GM08714 (cell line): ENCODE measurements around the gene KCNC1.

Experiments used
- H3K4me3 ChIP-seq: fragments of 200-500 bp; sonication (Bioruptor generic); 2 replicates; pipeline ENCODE4 v1.5.1; 2014; ENCODE audit warnings: mild to moderate bottlenecking, low read length, inconsistent platforms
- ZNF274 ChIP-seq: IDR thresholded peaks from 2 replicates; pipeline ENCODE4 v1.6.1; 2012; ENCODE audit warnings: mild to moderate bottlenecking, low read depth, low read length

KCNC1 gene

DNA sequence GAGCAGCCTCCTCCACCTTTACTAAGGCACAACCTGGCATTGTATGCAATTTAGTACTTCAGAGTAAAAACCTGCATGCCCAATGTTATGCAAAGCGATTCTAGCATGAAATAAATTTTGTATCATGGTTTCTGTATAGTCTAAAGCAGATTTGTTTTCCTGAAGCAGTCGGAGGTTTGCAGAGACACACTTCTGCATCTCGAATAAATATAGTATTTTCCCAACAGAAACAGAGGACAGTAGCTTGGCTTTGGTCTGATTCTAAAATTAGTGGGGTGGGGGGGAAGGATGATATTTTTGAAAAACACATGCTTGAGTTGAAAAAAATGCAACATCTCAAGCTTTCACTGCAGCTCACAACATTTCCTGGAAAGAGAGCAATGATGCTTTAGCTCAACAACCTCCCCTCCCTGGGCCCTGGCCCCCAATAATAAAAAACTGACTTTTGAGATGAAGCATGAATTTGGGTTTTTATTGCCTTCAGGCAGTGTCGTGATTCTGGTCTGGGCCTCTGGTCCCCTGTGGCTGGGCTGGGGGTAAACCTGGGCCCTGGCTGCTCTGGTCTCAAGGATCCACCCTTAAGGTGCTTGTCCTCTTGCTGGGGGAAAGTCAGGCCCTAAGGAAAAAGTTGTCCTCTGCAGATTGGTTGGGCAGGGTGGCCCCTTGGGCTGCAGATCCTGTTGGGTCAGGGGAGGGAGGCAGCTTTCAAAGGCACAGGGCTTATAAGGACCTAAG, 48.2 kb downstream of the KCNC1 start:
- no peak for TF ChIP-seq ZNF274
- H3K4me3 ChIP-seq = no peak overlapping the region

DNA sequence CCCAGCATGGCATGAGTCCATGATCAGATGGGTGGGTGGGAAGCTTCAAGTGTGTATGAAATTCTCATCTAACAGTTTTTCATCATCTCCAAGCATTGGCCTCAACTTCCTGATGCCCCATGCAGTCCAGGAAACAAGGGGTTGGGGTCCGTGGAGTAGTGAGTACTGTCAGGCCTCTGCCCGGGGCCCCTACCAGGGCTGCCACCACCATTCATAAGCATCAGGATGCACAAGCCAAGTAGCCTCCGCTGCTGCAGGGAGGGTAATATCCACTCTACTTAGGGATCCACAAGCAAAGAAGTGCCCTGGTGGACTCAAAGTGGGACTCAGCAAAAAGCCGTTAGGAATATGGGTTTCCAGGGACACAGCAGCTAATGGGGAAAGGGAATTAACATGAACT, 49.3 kb downstream of the KCNC1 start:
- H3K4me3 ChIP-seq = no peak overlapping the region
- no peak for TF ChIP-seq ZNF274

- TF ChIP-seq ZNF274 = no peak
- H3K4me3 ChIP-seq = no peak overlapping the region
These were observed 52.4 kb downstream of the KCNC1 start for GRCh38 chr11:17786824-17787525.

- no peak for TF ChIP-seq ZNF274
- no peak overlapping the region for H3K4me3 ChIP-seq
These were observed 53.5 kb downstream of the KCNC1 start for GRCh38 chr11:17788084-17788483.

GRCh38 chr11:17790453-17790852, 55.9 kb downstream of the KCNC1 start:
- TF ChIP-seq ZNF274 = no peak
- no peak overlapping the region for H3K4me3 ChIP-seq

- no peak for TF ChIP-seq ZNF274
- H3K4me3 ChIP-seq = no peak overlapping the region
These were observed 56.6 kb downstream of the KCNC1 start for GRCh38 chr11:17791144-17791543.

GRCh38 chr11:17792161-17792560, 57.6 kb downstream of the KCNC1 start:
- TF ChIP-seq ZNF274 = no peak
- no peak overlapping the region for H3K4me3 ChIP-seq

DNA sequence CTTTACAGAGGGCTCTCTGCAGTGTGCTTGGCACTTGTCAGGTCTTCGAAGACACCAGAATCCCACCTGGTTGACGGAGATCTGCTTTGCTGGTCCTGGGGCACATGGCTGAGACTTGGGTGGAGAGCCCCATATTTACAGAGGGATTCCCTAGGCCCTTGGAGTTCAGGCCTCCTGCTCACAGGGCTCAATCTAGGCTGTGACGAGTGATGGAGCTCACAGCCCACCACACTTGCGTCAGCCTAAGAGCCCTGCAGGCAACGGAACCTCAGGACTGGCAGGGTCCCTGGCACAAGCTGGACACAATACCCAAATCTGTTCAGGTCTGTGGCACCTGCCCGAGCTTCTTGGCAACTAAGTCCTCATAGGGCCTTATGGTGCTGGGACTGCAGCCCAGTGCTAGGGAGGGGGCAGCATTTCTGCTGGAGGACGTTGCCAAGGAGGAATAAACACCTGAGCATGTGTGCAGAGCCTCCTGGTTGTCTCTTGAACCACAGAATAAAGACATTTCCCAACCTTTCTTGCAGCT, 59.1 kb downstream of the KCNC1 start:
- H3K4me3 ChIP-seq = no peak overlapping the region
- no peak for TF ChIP-seq ZNF274

DNA sequence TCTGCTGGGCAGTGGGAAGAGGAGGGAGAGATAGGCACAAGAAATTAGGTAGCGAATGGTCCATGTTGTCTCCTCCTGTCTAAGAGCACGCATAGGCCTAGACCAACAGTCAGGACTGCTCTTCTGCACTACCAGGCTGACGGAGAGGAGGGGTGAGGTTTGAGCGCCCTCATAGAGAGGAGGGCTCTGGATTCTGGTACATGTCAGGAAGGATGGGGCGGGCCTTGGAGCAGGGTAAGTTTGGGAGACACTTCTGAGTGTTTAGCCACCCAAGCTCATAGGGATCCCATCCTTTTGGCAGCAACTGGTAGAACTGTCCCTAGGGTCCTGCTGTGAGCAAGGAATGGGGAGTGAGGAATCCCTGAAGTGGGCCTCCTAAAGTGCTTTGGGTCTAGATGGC, 60.4 kb downstream of the KCNC1 start:
- no peak for TF ChIP-seq ZNF274
- no peak overlapping the region for H3K4me3 ChIP-seq

DNA sequence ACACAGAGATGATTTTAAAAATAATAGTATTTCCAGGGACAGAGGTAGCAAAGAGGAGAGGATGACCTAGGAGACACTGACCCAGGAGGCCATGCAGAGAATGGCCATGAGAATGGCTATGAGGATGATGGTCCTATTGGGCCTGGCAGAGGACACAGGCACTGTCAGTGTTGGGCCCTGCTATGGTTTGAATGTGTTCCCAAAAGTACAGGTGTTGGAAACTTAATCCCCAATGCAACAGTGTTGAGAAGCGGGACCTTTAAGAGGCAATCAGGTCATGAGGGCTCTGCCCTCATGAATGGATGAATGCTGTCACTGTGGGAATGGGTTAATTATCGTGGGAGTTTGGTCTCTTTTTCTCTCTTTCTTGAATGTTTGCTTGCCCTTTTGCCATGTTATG, 61.6 kb downstream of the KCNC1 start:
- H3K4me3 ChIP-seq = no peak overlapping the region
- no peak for TF ChIP-seq ZNF274

DNA sequence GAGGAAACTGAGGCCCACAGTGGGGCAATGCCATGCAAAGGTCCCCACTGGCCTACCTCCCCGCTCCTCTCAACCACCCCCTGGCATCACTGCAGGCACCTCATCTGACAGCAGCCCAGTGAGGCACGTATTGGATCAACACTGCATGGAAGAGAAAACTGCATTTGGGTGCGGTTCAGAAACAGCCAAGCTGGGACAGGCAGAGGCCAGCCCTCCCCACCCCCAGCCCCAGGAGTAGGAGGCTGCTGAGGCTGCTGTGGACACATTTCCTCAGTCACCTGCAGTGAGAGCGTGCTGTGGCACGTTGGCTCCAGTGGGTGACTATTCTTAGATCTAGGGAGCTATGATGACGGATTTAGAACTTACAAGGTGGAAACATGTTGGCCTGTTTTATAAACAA, 63.7 kb downstream of the KCNC1 start:
- no peak overlapping the region for H3K4me3 ChIP-seq
- TF ChIP-seq ZNF274 = no peak

GRCh38 chr11:17798716-17799115, 64.1 kb downstream of the KCNC1 start:
- no peak overlapping the region for H3K4me3 ChIP-seq
- no peak for TF ChIP-seq ZNF274

- no peak overlapping the region for H3K4me3 ChIP-seq
- TF ChIP-seq ZNF274 = no peak
These were observed 64.6 kb downstream of the KCNC1 start for GRCh38 chr11:17799147-17799546.

GRCh38 chr11:17801166-17801565, 66.6 kb downstream of the KCNC1 start:
- no peak for TF ChIP-seq ZNF274
- H3K4me3 ChIP-seq = no peak overlapping the region

DNA sequence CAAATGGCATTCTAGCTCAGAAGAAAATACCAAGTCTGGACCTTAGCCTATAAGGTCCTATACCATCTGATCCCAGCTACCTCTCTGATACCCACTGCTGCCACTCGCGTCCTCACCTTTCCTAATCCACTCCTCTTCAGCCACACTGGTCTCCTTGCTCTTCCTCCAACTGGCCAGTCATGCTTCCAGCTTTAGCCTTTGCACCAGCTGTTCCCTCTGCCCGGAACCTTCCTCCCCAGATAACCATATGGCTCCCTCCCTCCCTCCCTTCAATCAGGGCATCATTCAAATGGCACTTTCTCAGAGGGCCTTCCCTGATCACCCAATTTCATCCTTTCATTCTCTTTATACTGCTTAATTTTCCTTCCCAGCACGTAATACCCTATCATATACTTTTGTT, 67.9 kb downstream of the KCNC1 start:
- no peak for TF ChIP-seq ZNF274
- no peak overlapping the region for H3K4me3 ChIP-seq
